ENCODE results near the gene AICDA.
"Not testable (repeated sequence)": the region's sequence is repeated elsewhere in the genome, so short reads cannot be mapped to it uniquely, and the experiment has no call there.

AICDA gene

GRCh38 chr12:8613881-8614280, 1.2 kb upstream of the AICDA start:
- not testable (repeated sequence) for DNase-seq (ENCODE audit: low read depth in 2 of 3, low spot score in 2 of 3)

DNA sequence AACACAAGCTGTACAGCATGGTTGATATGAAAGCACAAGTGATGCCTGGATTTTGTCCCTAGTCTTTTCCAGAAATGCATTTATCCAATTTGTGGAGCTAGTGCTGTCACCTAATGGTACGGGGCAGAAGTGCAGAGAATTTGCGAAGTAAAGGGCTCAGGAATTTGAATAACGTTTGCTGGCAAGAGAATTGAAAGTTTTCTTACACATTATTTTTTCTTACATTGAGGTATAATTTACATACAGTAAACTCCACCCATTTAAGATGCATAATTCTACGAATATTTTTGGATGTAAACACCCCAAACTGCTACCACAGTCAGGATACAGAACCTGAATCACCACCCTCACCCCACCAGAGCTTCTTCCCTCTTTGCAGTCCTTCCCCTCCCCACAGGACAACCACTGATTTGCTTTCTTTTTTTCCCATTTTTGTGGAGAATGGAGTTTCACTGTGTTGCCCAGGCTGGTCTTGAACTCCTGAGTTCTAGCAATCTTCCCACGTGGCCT, 3.5 kb downstream of the AICDA start:
- DNase-seq (ENCODE audit: low read depth in 2 of 3, low spot score in 2 of 3): no peak

DNA sequence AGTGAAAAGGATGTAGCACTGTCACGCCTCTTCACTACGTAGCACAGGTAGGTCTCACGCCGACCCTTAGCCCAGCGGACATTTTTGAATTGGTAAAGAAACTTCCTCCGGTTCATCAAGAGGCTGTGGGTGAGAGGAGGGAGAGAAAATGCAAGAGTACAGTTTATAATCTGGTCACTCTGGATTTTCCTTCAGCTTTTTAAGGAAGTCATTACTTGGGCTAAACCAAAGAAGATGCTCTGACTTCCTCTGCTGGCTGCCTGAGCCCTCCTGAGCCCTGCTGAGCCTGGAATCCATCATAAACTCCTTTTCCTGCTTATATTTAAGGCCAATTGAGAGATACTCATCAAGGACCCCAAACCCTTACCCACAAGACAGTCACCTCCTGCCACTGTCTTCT, 5.8 kb downstream of the AICDA start:
- no peak for DNase-seq (ENCODE audit: low read depth in 2 of 3, low spot score in 2 of 3)

GRCh38 chr12:8605057-8605456, 7.6 kb downstream of the AICDA start:
- DNase-seq (ENCODE audit: low read depth in 2 of 3, low spot score in 2 of 3): no peak

GRCh38 chr12:8603856-8604255, 8.8 kb downstream of the AICDA start:
- no peak for DNase-seq (ENCODE audit: low read depth in 2 of 3, low spot score in 2 of 3)

GRCh38 chr12:8603286-8603685, 9.4 kb downstream of the AICDA start:
- no peak for DNase-seq (ENCODE audit: low read depth in 2 of 3, low spot score in 2 of 3)

- DNase-seq (ENCODE audit: low read depth in 2 of 3, low spot score in 2 of 3): no peak
Observed at GRCh38 chr12:8596561-8596960, 16.1 kb downstream of the AICDA start.

DNA sequence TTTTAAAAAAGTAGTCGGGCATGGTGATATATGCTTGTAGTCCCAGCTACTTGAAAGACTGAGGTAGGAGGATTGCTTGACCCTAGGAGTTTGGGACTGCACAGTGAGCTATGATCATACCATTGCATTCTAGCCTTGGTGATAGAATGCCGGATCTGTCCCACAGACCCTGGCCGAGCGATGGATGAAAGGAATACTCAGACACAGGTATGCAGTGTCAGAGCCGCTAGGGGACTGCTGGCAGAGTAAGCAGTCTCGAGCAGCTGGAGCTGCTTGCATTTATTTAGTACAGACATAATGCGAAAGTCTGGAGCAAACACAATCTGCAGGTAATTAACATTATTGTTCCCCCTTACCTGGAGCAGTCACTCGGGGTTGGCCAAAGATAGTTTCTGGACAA, 18.6 kb downstream of the AICDA start:
- DNase-seq (ENCODE audit: low read depth in 2 of 3, low spot score in 2 of 3): no peak

DNA sequence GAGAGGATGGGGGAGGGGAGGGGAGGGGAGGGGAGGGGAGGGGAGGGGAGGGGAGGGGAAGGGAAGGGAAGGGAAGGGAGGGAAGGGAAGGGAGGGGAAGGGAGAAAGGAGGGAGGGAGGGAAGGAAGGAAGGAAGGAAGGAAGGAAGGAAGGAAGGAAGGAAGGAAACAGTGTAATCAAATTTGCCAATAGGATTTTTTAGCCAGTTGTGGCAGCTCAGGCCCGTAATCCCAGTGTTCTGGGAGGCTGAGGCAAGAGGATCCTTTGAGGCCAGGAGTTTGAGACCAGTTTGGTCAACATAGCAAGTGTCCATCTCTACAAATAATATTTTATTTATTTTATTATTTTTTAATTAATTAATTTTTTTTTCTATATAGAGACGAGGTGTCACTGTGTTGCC, 19.4 kb downstream of the AICDA start:
- DNase-seq (ENCODE audit: low read depth in 2 of 3, low spot score in 2 of 3): no peak

DNA sequence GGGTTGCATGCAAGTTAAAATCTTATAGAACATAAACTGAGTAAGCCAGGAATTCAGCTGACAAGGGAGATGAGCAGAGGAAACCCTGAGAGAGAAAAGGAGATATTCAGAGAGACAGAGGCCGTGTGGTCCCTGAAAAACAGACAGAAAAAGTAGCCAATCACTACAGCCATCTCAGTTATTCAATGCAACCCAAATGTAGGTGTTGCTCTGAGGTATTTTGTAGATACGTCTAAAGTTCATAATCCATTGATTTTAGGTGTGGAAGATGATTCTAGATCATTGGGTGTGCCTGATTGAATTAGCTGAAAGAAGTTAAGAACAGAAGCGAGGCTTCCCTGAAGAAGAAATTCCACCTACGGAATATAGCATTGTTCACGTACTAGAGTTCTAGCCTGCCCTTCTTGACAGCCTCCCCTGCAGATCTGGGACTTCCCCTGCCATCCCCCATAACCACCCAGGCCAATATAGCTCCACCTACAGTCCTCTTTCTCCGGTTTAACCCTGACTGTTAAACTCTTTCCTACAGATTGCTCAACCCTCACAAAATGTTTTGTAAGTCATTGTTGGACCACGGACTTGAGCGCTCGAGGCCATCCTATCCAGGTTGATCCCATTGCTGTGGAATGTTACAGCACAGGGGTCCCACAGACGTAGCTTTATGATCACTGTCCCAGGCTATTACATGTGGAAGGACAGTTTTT, 21.7 kb downstream of the AICDA start:
- DNase-seq (ENCODE audit: low read depth in 2 of 3, low spot score in 2 of 3): no peak

GRCh38 chr12:8589679-8590078, 23.0 kb downstream of the AICDA start:
- no peak for DNase-seq (ENCODE audit: low read depth in 2 of 3, low spot score in 2 of 3)

- not testable (repeated sequence) for DNase-seq (ENCODE audit: low read depth in 2 of 3, low spot score in 2 of 3)
Observed at GRCh38 chr12:8584478-8584877, 28.2 kb downstream of the AICDA start.

- DNase-seq (ENCODE audit: low read depth in 2 of 3, low spot score in 2 of 3): no peak
Observed at GRCh38 chr12:8584004-8584403, 28.7 kb downstream of the AICDA start.

- DNase-seq (ENCODE audit: low read depth in 2 of 3, low spot score in 2 of 3): no peak
Observed at GRCh38 chr12:8581098-8581784, 31.4 kb downstream of the AICDA start.

DNA sequence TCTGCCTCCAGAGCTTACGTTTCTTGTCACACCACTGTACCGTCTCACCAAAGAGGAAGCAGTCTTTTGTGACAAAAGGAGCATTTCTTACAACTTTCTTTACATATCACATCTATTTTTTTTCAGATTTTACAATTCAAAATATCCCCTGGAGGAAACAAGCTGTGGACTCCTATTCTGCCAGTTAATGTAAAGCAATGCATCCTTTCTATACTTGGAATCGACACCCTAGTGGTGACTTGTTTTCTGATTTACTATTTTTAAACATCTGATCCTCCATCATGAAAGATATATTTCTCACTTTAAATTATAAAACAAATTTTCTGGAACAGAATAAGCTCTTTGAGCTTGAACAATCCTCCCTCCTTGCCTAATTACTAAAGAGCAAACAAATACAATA, 34.8 kb downstream of the AICDA start:
- DNase-seq (ENCODE audit: low read depth in 2 of 3, low spot score in 2 of 3): no peak

- no peak for DNase-seq (ENCODE audit: low read depth in 2 of 3, low spot score in 2 of 3)
Observed at GRCh38 chr12:8572507-8572906, 40.2 kb downstream of the AICDA start.

- DNase-seq (ENCODE audit: low read depth in 2 of 3, low spot score in 2 of 3): no peak
Observed at GRCh38 chr12:8566525-8566924, 46.1 kb downstream of the AICDA start.

- not testable (repeated sequence) for DNase-seq (ENCODE audit: low read depth in 2 of 3, low spot score in 2 of 3)
Observed at GRCh38 chr12:8566052-8566451, 46.6 kb downstream of the AICDA start.

DNA sequence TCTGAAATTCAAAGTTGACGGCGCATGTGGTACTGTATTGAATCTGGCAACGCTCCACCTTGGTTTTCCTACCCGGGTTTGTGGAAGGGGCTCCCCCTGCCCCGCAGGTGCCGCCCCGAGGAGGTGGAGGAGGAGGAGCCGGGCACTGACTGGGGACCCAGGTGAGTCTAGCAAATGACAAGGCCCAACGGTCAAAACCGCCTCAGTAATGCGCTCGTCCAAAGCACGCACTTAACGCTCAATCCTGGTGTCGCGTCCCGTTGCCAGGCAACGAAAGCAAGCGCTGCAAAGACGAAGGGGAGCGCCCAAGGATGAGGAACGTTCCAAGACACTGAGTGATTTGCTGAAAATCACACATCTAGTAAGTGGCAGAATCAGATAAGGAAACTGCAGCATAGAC, 48.0 kb downstream of the AICDA start:
- DNase-seq (ENCODE audit: low read depth in 2 of 3, low spot score in 2 of 3): no peak

DNA sequence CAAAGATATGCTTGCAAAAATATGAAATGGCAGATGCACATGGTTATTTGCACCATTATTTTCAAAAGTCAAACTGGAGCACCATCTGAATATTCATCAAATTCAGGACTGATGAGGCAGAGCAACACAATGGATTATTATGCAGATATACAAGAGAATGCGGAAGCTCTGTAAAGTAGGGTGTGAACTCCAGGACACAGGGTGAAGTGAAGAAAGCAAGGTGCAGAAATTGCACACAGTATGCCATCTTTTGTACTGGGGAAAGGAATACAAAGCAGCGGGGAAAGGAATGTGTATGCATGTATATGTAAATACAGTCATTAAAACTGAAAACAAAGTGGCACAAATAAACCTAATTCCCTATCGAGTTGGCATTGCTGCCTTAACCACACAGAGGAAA, 49.3 kb downstream of the AICDA start:
- DNase-seq (ENCODE audit: low read depth in 2 of 3, low spot score in 2 of 3): no peak

- no peak for DNase-seq (ENCODE audit: low read depth in 2 of 3, low spot score in 2 of 3)
Observed at GRCh38 chr12:8562310-8562709, 50.3 kb downstream of the AICDA start.

- no peak for DNase-seq (ENCODE audit: low read depth in 2 of 3, low spot score in 2 of 3)
Observed at GRCh38 chr12:8561011-8561410, 51.6 kb downstream of the AICDA start.

- no peak for DNase-seq (ENCODE audit: low read depth in 2 of 3, low spot score in 2 of 3)
Observed at GRCh38 chr12:8559676-8560075, 53.0 kb downstream of the AICDA start.

All from activated CD8-positive, alpha-beta memory T cell treated with anti-CD3 and anti-CD28 coated beads for 48 hours (primary cell).